Sigmoid colon (tissue), 7 donors: Measurements from ENCODE around the gene CAPN1. TPM values are rescaled to one million over a fixed set of nuclear protein-coding genes. Genes with fewer than 3 reads are reported as not detected.

ENCODE experiments used
- DNase-seq: peaks from one replicate; pipeline ENCODE4 v3.0.0-alpha.2; 2019
- H3K27ac ChIP-seq, 4 donors: fragments of 200-600 bp; sonication (generic); one replicate each; pipeline ENCODE4 v1.5.1; 2016 to 2019; ENCODE audit warnings: mild to moderate bottlenecking in 1 of 4
- H3K27me3 ChIP-seq, 3 donors: fragments of 200-600 bp; sonication (generic); one replicate each; pipeline ENCODE4 v1.5.1; 2019; ENCODE audit warnings: mild to moderate bottlenecking in 1 of 3
- H3K36me3 ChIP-seq, 4 donors: fragments of 200-600 bp; sonication (generic); one replicate each; pipeline ENCODE4 v1.5.1; 2016 to 2019
- H3K4me1 ChIP-seq, 4 donors: fragments of 200-600 bp; sonication (generic); one replicate each; pipeline ENCODE4 v1.5.1; 2017 to 2019
- H3K4me3 ChIP-seq, 4 donors: fragments of 200-600 bp; sonication (generic); one replicate each; pipeline ENCODE4 v1.5.1; 2017 to 2019; ENCODE audit warnings: mild to moderate bottlenecking in 2 of 4, moderate library complexity in 1 of 4
- H3K9me3 ChIP-seq, 4 donors: fragments of 200-600 bp in 3 of 4; sonication (generic) in 3 of 4; one replicate each; pipeline versions ENCODE4 v1.5.1 to v1.6.1; 2013 to 2019
- CTCF ChIP-seq, 4 experiments: fragments of 450-650 bp in 3 of 4; fragments of 200-600 bp in 1 of 4; IDR thresholded peaks; one replicate each; pipeline ENCODE4 v1.5.1; 2016 to 2019; ENCODE audit warnings: antibody characterized with exemption in 4 of 4, mild to moderate bottlenecking in 3 of 4, moderate library complexity in 2 of 4
- EP300 ChIP-seq, 4 donors: sonication (generic); formaldehyde crosslinking; IDR thresholded peaks; one replicate each; pipeline ENCODE4 v1.6.1; 2017; ENCODE audit warnings: antibody characterized with exemption in 4 of 4
- POLR2A ChIP-seq, 2 donors: fragments of 450-650 bp; IDR thresholded peaks; one replicate each; pipeline ENCODE4 v1.6.1; 2016; ENCODE audit warnings: antibody characterized with exemption in 2 of 2, mild to moderate bottlenecking in 2 of 2, moderate library complexity in 2 of 2
- POLR2AphosphoS5 ChIP-seq, 4 donors: sonication (generic); formaldehyde crosslinking; IDR thresholded peaks; one replicate each; pipeline ENCODE4 v1.6.1; 2017; ENCODE audit warnings: antibody characterized with exemption in 4 of 4
- WGBS, 2 donors: extraction: QIAGEN DNeasy Blood & Tissue Kit; methylation state at CpG; one replicate each; pipeline ENCODE4 v1.1.7; 2013; 5-methylcytosine and 5-hydroxymethylcytosine counted together
- intact Hi-C: fragments of 100-400 bp; cut with DNase I; formaldehyde crosslinking; loops from one replicate; pipeline ENCODE4 v1.15.1; 2023
- polyA plus RNA-seq, 3 donors: library from polyadenylated mRNA; stranded (reverse); fragments of 200-250 nt; gene quantifications; one replicate each; pipeline ENCODE4 v1.2.3, GENCODE V29; 2013
- total RNA-seq, 4 donors: library from RNA; depleted of rRNA; stranded (reverse); fragments of >200 nt; gene quantifications; one replicate each; pipeline ENCODE4 v1.1.0, GENCODE V29; 2016
- donor health status: healthy with polysubstance abuse.
- donor health status: Bipolar disorder and iron deficiency.
- donor health status: healthy.

Gene CAPN1
- total and polyA plus RNA-seq, 7 donors: 84.5 to 245 (median 156) TPM

GRCh38 chr11:65159012-65159411, 22.7 kb upstream of the CAPN1 start:
- H3K9me3 ChIP-seq: no peaks in the 10 kb centered on the region
- TF ChIP-seq POLR2AphosphoS5 (IDR thresholded peaks at IDR 0.05) (no peak), POLR2A (IDR thresholded peaks at IDR 0.05) (no peak), CTCF (IDR thresholded peaks at IDR 0.05) (no peak), EP300 (IDR thresholded peaks at IDR 0.05) (no peak)
- WGBS, 2 donors: 68 to 71% methylated on average over 5 of the region's 5 CpGs

GRCh38 chr11:65160643-65161042, 21.1 kb upstream of the CAPN1 start:
- no peak for TF ChIP-seq POLR2A (IDR thresholded peaks at IDR 0.05)
- TF ChIP-seq CTCF (IDR thresholded peaks at IDR 0.05): no peak
- no peak for TF ChIP-seq EP300 (IDR thresholded peaks at IDR 0.05)
- no peak for TF ChIP-seq POLR2AphosphoS5 (IDR thresholded peaks at IDR 0.05)
- no peak overlapping the region for H3K27ac ChIP-seq
- H3K36me3 ChIP-seq: no peaks in the 10 kb centered on the region
- intact Hi-C loops: no loop called here
- DNase-seq: no peak
- H3K4me1 ChIP-seq: no peaks in the 10 kb centered on the region
- no peaks in the 10 kb centered on the region for H3K9me3 ChIP-seq
- no peak overlapping the region for H3K4me3 ChIP-seq
- H3K27me3 ChIP-seq: no peaks in the 10 kb centered on the region
- WGBS, 2 donors: 83 to 84% methylated on average over 3 of the region's 3 CpGs

More at GRCh38 chr11:65159012-65159411, 22.7 kb upstream of the CAPN1 start:
- no peaks in the 10 kb centered on the region for H3K36me3 ChIP-seq
- no peak for DNase-seq
- H3K4me1 ChIP-seq: no peaks in the 10 kb centered on the region
- no peak overlapping the region for H3K27ac ChIP-seq
- H3K27me3 ChIP-seq: no peaks in the 10 kb centered on the region
- intact Hi-C loops: no loop called here
- no peak overlapping the region for H3K4me3 ChIP-seq

GRCh38 chr11:65163684-65164083, 18.0 kb upstream of the CAPN1 start:
- TF ChIP-seq CTCF (IDR thresholded peaks at IDR 0.05) (no peak), POLR2A (IDR thresholded peaks at IDR 0.05) (no peak)
- H3K9me3 ChIP-seq: no peaks in the 10 kb centered on the region

GRCh38 chr11:65165410-65166317, 16.1 kb upstream of the CAPN1 start:
- H3K36me3 ChIP-seq: no peaks in the 10 kb centered on the region
- no peaks in the 10 kb centered on the region for H3K27me3 ChIP-seq
- DNase-seq: no peak
- intact Hi-C loops: no loop called here
- TF ChIP-seq POLR2A (IDR thresholded peaks at IDR 0.05) (no peak), CTCF (IDR thresholded peaks at IDR 0.05) (no peak), POLR2AphosphoS5 (IDR thresholded peaks at IDR 0.05) (no peak), EP300 (IDR thresholded peaks at IDR 0.05) (no peak)
- no peaks in the 10 kb centered on the region for H3K4me1 ChIP-seq
- peak overlapping the region in 3 of 4 donors; percentile 14 to 30 (median 25) for H3K4me3 ChIP-seq
- H3K27ac ChIP-seq: peak overlapping the region in 1 of 4 donors; percentile 37
- no peaks in the 10 kb centered on the region for H3K9me3 ChIP-seq
- WGBS, 2 donors: 10 to 57% methylated on average over 31 of the region's 31 CpGs

More at GRCh38 chr11:65163684-65164083, 18.0 kb upstream of the CAPN1 start:
- Histone ChIP-seq H3K36me3 (no peaks in the 10 kb centered on the region), H3K27me3 (no peaks in the 10 kb centered on the region), H3K27ac (no peak overlapping the region), H3K4me3 (no peak overlapping the region), H3K4me1 (no peaks in the 10 kb centered on the region)
- DNase-seq: no peak
- intact Hi-C loops: no loop called here
- WGBS, 2 donors: 77 to 80% methylated on average over 2 of the region's 2 CpGs
